Measurements from ENCODE around the gene MMP14. TPM values are rescaled to one million over a fixed set of nuclear protein-coding genes. Genes with fewer than 3 reads are reported as not detected.

MMP14 gene
- total RNA-seq, 1 experiment from 2014 or later, result 17.8 TPM

DNA sequence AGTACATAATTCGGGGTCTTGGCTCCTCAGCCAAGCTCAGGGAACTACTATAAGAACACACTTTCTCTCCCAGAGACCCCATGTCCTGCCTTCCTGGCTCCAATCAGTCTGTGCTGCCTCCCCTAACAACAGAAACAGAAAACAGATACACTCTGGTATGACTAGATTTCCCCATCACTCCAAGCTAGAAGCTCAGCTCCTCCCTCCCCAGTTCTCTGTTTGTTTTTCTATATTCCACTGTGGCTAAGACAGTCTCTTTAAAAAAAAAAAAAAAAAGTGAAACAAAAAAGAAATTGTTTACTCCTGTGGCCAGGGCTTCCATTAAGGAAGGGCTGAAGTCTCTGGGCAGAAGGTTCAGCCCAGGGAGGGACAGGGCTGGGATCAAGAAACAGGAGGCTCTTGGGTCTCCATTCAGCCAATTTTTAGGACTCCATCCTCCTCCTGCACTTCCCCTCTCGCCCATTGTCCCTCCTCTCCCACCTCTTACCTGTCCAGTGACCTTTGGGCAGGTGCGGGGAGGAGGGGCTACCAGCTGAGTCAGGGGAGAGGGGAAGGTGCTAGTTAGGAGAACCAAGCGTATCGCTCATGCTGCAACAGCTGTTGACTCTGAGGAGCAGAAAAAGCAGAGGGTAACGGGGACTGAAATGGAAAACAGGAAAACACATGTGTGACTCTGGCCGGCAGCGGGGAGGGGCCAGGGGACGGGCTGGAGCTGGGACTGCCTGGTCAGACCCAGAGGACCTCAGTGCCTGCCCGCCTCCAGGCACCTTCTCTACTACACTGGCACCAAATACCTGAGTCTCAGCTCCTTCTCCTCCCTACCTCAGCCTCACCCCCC, 17.0 kb upstream of the MMP14 start:
- no peaks in the 10 kb centered on the region for H4K20me1 ChIP-seq (ENCODE audit: insufficient read depth)
- RAD21 ChIA-PET (ENCODE audit: low non-redundant PET in 1 of 2, low total read pairs in 2 of 2, uncharacterized antibody in 2 of 2, unreplicated experiment in 2 of 2), result no interaction called here

DNA sequence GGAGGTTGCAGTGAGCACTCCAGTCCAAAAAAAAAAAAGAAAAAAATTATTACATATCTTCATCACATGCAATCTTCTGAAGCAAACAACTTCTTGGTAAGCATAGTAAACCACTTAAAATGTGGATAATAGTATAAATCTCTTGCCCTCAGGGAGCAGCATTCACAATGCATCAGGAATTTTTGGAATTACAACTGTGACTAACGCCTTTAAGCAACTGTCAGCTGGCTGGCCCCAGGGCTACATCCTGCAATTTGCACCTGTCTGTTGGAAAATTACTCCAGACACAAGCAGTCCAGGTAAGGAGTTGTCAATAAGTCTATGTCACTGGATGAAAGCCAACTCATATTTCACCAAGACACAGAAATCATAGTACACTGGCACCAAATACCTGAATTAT, 15.7 kb upstream of the MMP14 start:
- no TSS peak for BruUV-seq (replicated peaks)
- Histone ChIP-seq H3K9ac (ENCODE audit: low read length) (no peak overlapping the region), H3K79me2 (ENCODE audit: insufficient read depth, low read length) (no peaks in the 10 kb centered on the region), H3K4me1 (ENCODE audit: control insufficient read depth in 1 of 2, insufficient read depth in 2 of 2, low read length in 2 of 2) (peaks cover 7 to 35% of the 10 kb centered on the region in 2 experiments), H2AFZ (ENCODE audit: low read depth, low read length, poor library complexity, severe bottlenecking) (no peak overlapping the region), H3K36me3 (ENCODE audit: control insufficient read depth in 1 of 2, insufficient read depth in 2 of 2, low read length in 2 of 2) (no peaks in the 10 kb centered on the region), H3K4me3 (replicated peaks in 1 of 2; ENCODE audit: low read depth in 1 of 2, low read length in 2 of 2) (no peak overlapping the region), H3K27me3 (ENCODE audit: insufficient read depth, low read length) (no peaks in the 10 kb centered on the region), H4K20me1 (ENCODE audit: insufficient read depth) (no peaks in the 10 kb centered on the region), H3K4me2 (ENCODE audit: low read length) (no peak overlapping the region), H3K9me3 (ENCODE audit: control insufficient read depth in 1 of 2, insufficient read depth in 1 of 2, low read depth in 1 of 2, low read length in 2 of 2) (no peaks in the 10 kb centered on the region), H3K27ac (ENCODE audit: low read depth, low read length) (no peak overlapping the region), H3K9me2 (ENCODE audit: insufficient read depth) (no peaks in the 10 kb centered on the region)
- TF ChIP-seq, protein P1, sequence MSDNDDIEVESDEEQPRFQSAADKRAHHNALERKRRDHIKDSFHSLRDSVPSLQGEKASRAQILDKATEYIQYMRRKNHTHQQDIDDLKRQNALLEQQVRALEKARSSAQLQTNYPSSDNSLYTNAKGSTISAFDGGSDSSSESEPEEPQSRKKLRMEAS (IDR thresholded peaks at IDR 0.05), result no peak
- TF ChIP-seq TCF7L2 (IDR thresholded peaks at IDR 0.05; ENCODE audit: borderline replicate concordance, extremely low read depth, insufficient read depth, insufficient read length) (no peak), POLR2A (IDR thresholded peaks at IDR 0.05; ENCODE audit: borderline replicate concordance, extremely low read depth, insufficient read depth, insufficient read length) (no peak), JUND (IDR thresholded peaks at IDR 0.05) (no peak), ELF1 (IDR thresholded peaks at IDR 0.05; ENCODE audit: borderline replicate concordance, low read depth) (no peak)
- DNase-seq (ENCODE audit: low read depth, low spot score) (no peak), ATAC-seq (no peak)
- ChIA-PET RAD21 (ENCODE audit: low non-redundant PET in 1 of 2, low total read pairs in 2 of 2, uncharacterized antibody in 2 of 2, unreplicated experiment in 2 of 2) (interaction anchor here in 1 of 2 experiments (1.1 kb wide), 1 partner anchor 9 kb away, joined by 4 read pairs; no protein-coding TSS in a partner anchor), POLR2A (no interaction called here), CTCF (no interaction called here)
- intact Hi-C loops (cut with micrococcal nuclease), result no loop called here

More for the DNA sequence above, 17.0 kb upstream of the MMP14 start:
- Histone ChIP-seq H3K4me1 (ENCODE audit: control insufficient read depth in 1 of 2, insufficient read depth in 2 of 2, low read length in 2 of 2) (peaks cover 0 to 27% of the 10 kb centered on the region in 2 experiments; a peak in 2 of 4 replicates), H3K36me3 (ENCODE audit: control insufficient read depth in 1 of 2, insufficient read depth in 2 of 2, low read length in 2 of 2) (no peaks in the 10 kb centered on the region), H3K4me2 (ENCODE audit: low read length) (no peak overlapping the region), H3K27me3 (ENCODE audit: insufficient read depth, low read length) (no peaks in the 10 kb centered on the region), H2AFZ (ENCODE audit: low read depth, low read length, poor library complexity, severe bottlenecking) (no peak overlapping the region), H3K79me2 (ENCODE audit: insufficient read depth, low read length) (no peaks in the 10 kb centered on the region), H3K9ac (ENCODE audit: low read length) (no peak overlapping the region), H3K9me2 (ENCODE audit: insufficient read depth) (no peaks in the 10 kb centered on the region), H3K4me3 (replicated peaks in 1 of 2; ENCODE audit: low read depth in 1 of 2, low read length in 2 of 2) (no peak overlapping the region), H3K9me3 (ENCODE audit: control insufficient read depth in 1 of 2, insufficient read depth in 1 of 2, low read depth in 1 of 2, low read length in 2 of 2) (no peaks in the 10 kb centered on the region), H3K27ac (ENCODE audit: low read depth, low read length) (no peak overlapping the region)
- no peak for TF ChIP-seq SP1 (IDR thresholded peaks at IDR 0.05; ENCODE audit: low read depth)
- ChIA-PET CTCF (interaction anchor here (0.7 to 1.7 kb wide), 4 partner anchors 12 to 369 kb away, joined by 3 to 5 read pairs (median 4); no protein-coding TSS in a partner anchor), POLR2A (no interaction called here)
- BruUV-seq (replicated peaks), result no TSS peak
- DNase-seq (ENCODE audit: low read depth, low spot score), result no peak
- intact Hi-C loops (cut with micrococcal nuclease), result loop anchor here (5.0 kb wide), 1 partner anchor 162 kb away; no protein-coding TSS in a partner anchor
- ATAC-seq, result no peak
